Suppressor macrophage treated with lipopolysaccharide for 4 hours (primary cell): ENCODE results near the gene TRMT13.
"Not testable (repeated sequence)": the region's sequence is repeated elsewhere in the genome, so short reads cannot be mapped to it uniquely, and the experiment has no call there.

Experiments
- DNase-seq: peaks from one replicate; pipeline ENCODE4 v3.0.0-alpha.2; 2020

Gene TRMT13

DNA sequence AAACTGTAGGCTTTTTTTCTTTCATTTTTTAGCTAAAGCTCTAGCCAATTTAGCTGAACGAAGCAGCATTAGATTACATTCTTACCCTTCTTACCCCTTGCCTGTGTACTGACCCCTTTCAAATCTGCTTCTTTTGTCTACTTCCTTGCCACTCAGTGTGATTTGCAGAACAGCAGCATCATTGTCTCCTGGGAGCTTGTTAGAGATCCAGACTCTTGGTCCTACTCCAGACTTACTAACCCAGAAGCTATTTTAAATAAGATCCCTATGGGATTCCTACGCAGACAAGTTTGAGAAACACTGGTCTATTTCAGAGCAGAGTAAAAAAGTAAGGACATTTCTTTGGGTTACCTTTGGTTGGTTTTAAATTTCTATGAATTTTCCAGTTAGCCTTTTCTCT lies 31.3 kb downstream of the TRMT13 start:
- no peak for DNase-seq

DNA sequence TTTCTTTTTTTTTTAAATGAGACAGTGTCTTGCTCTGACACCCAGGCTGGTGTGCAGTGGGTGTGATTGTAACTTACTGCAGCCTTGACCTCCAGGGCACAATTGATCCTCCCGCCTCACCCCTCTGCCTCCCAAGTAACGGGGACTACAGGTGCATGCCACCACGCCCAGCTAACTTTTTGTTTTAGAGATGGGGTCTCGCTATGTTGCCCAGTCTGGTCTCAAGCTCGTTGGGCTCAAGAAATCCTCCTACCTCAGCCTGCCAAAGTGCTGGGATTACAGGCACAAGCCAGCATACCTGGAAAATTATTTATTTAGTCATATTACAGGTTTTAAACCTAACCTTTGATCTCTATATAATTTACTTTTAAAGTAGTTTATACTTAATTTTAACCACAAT lies 31.7 kb downstream of the TRMT13 start:
- no peak for DNase-seq

DNA sequence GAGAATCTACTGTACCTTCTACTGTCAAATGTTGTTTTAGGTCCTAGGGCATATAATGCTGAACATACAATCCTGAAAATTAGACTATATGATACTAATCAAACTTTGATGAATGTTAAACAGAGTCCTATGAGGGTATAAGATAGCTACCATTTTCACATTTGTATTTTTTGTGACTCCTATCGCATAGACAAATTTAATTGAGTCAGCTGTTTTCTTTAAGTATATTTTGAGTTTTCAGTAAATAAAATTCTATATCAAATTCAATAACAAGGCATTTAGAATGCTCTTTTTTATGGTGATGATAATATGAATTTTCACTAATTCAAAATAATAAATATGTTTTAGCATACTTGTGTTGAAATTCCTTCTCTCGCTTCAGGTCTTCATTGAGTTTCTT lies 35.1 kb downstream of the TRMT13 start:
- no peak for DNase-seq

DNA sequence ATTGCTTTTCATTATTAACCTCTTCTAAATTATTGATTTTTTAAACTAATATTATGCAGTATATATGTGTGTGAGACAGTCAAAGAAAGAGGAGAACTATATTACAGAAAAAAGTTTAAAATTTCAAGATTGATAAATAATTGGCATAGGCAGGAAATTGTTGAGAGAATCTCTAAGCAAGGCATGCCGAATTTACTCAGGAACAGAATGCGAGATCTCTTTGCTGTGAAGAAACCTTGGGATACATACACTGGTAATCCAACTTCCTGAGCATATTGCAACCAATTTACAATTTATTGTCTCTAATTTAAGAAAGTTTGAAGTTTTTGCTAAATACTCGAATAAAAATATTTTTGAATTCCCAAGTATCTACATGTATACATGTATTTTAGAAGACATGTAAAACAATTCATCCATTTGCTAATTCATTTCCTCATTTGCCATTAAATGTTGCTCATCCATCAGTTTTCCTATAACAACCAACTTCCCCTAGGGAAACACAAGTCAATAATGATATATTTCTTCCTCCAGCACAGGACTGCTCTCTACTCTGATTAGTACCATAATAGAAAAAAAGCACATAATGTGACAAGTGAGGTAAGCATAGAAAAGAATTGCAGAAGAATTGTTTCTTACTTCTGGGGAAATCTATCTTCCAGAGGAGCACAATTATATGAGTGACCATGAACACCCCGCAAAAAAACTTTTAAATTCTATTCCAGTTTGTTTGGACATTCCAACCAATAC lies 44.5 kb downstream of the TRMT13 start:
- no peak for DNase-seq

DNA sequence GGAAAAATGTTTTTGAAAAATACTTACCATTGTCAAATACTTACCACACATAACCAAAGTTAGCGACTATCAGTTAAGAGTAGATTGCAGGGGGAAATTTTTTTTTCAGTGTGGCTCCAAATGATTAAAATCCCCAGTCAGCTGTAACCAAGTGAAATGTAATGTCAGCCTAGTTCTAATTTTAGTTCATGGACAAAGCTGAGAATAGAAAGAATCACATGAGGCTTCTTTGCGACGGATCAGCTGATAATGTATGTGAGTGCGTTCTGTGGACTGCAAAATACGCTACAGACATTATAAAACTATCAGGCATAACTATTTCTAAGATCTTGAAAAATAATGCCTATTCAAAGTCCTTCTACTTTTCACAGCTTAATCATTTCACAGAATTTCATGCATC lies 45.1 kb downstream of the TRMT13 start, which contains the start of gene LRRC39:
TSS of gene LRRC39 (minus strand) at position 166 of the 400 bp plus-strand sequence. CDS start 9,740 bp downstream, outside the sequence.
- DNase-seq = no peak

DNA sequence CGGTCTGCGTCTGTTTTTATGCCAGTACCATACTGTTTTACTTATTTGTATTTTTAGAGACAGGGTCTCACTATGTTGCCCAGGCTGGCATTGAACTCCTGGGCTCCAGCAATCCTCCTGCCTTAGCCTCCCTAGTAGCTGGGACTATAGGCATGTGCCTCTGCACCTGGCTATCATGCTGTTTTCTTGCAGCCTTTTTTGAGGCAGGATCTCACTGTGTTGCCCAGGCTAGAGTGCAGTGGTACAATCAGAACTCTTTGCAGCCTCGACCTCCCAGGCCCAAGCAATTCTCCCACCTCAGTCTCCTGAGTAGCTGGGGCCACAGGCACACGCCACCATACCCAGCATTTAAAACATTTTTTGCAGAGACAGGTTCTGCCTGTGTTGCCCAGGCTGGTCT lies 50.4 kb downstream of the TRMT13 start:
- DNase-seq = no peak

DNA sequence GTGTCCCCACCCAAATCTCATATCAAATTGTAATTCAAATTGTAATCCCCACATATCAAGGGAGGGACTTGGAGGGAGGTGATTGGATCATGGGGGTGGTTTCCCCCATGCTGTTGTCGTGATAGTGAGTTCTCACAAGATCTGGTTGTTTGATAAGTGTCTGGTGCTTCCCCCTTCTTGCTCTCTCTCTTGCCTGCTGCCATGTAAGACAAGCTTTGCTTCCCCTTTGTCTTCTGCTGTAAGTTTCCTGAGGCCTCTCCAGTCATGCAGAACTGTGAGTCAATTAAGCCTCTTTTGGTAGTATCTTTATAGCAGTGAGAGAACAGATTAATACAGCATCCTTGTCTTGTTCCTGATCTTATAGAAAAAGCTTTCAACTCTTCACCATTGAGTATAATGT lies 51.6 kb downstream of the TRMT13 start:
- no peak for DNase-seq

DNA sequence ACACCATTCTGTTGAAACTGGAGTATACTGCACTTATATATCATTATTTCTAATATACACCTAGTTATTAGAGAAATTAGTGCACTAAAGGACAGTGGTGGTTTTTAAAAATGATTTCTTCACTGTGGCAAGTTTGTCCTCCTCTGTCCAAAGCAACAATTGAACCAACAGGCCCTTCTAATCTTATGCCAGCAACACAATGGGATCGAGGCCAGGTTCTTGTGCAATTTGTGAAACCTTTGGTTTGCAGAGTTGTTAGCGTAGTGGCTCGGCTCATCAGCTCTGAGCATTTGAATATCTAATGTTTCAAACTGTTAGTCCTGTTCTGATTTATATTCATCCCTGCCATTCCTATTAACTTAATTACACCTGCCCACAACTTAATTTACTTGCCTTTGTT lies 54.9 kb downstream of the TRMT13 start:
- no peak for DNase-seq

DNA sequence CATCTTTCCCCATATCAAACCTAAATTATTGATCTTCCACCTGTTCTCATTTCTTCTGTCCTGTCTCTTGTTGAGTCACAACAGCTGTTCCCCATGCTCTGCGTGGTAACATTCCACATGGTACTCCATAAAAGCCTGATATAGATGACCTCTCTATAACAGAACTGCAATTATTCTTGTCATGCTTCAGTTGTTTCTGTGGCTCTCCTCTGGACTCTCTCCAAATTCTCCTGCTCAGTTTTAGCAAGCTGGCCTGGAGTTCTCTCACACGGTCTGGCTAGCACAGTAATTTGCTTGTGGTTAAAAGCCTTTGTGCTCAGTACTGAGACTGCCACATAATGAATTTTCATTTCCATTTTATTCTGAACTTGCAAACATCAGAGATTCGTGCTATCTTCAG lies 55.7 kb downstream of the TRMT13 start:
- DNase-seq = no peak

DNA sequence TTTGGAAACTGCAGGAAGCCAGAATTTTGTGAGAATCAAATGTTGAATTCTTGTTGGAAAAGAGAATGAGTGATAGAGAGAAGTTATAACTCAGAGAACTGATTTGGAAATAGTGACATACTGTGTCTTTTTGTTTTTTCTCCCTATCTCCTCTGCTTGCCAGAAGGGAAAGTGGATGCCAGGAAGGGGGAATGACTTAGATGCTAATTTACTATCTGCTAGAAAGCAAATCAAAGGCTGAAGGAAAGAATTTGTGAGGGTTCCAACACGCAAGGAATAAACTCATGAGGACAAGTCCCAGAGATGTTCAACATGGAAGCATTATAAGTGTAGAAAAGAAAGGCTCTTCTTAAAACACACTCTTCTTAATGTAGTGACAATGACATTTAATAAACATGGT lies 65.6 kb downstream of the TRMT13 start:
- no peak for DNase-seq

DNA sequence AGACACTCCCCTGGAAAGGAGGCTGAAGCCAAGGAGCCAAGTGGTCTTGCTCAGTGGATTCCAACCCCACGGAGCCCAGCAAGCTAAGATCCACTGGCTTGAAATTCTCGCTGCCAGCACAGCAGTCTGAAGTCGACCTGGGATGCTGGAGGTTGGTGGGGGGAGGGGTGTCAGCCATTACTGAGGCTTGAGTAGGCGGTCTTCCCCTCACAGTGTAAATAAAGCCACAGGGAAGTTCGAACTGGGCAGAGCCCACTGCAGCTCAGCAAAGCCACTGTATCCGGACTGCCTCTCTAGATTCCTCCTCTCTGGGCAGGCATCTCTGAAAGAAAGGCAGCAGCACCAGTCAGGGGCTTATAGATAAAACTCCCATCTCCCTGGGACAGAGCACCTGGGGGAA lies 67.1 kb downstream of the TRMT13 start:
- DNase-seq = not testable (repeated sequence)
